Ovary (tissue), 9 donors: Measurements from ENCODE around the gene FIGNL2. TPM values are rescaled to one million over a fixed set of nuclear protein-coding genes. Genes with fewer than 3 reads are reported as not detected.

Source experiments
- DNase-seq, 5 donors: peaks; one replicate each; pipeline ENCODE4 v3.0.0-alpha.2; 2019 to 2020
- H3K27ac ChIP-seq, 2 donors: fragments of 200-600 bp; one replicate each; pipeline versions ENCODE4 v1.5.1 to v1.8.0; 2019 to 2022
- H3K27me3 ChIP-seq: fragments of 200-600 bp; one replicate; pipeline ENCODE4 v1.8.0; 2022
- H3K36me3 ChIP-seq: fragments of 200-600 bp; sonication (generic); one replicate; pipeline ENCODE4 v1.5.1; 2019
- H3K4me1 ChIP-seq: one replicate; pipeline ENCODE4 v1.8.1; 2013; ENCODE audit warnings: mild to moderate bottlenecking, moderate library complexity; ENCODE audit not compliant: insufficient read depth
- H3K4me3 ChIP-seq: fragments of 200-600 bp; sonication (generic); one replicate; pipeline ENCODE4 v1.5.1; 2017
- H3K9me3 ChIP-seq, 2 donors: fragments of 200-600 bp in 1 of 2; sonication (generic) in 1 of 2; one replicate each; pipeline versions ENCODE4 v1.5.1 to v1.8.1; 2013 to 2019; ENCODE audit warnings: mild to moderate bottlenecking in 1 of 2, moderate library complexity in 1 of 2
- CTCF ChIP-seq, 3 donors: fragments of 450-650 bp in 2 of 3; fragments of 200-600 bp in 1 of 3; IDR thresholded peaks; one replicate each; pipeline versions ENCODE4 v1.5.1 to v1.8.0; 2016 to 2022; ENCODE audit warnings: antibody characterized with exemption in 3 of 3, mild to moderate bottlenecking in 1 of 3
- EP300 ChIP-seq: sonication (generic); formaldehyde crosslinking; IDR thresholded peaks from one replicate; pipeline ENCODE4 v1.6.1; 2017; ENCODE audit warnings: antibody characterized with exemption
- POLR2A ChIP-seq: fragments of 450-650 bp; IDR thresholded peaks from one replicate; pipeline ENCODE4 v1.6.1; 2017; ENCODE audit warnings: antibody characterized with exemption, mild to moderate bottlenecking, moderate library complexity
- WGBS, 3 donors: extraction: QIAGEN DNeasy Blood & Tissue Kit in 1 of 3; methylation state at CpG; one replicate each; pipeline versions ENCODE4 v1.1.5 to v1.1.7; 2013 to 2017; 5-methylcytosine and 5-hydroxymethylcytosine counted together
- intact Hi-C, 4 donors: fragments of 100-400 bp; cut with DNase I; formaldehyde crosslinking; loops; one replicate each; pipeline versions ENCODE4 v1.11.0 to v1.15.1; 2022 to 2023
- polyA plus RNA-seq, 2 donors: library from polyadenylated mRNA; stranded (reverse); fragments of 200-250 nt in 1 of 2; fragments of 350-450 nt in 1 of 2; fragmentation: Illumina TruSeq in 1 of 2; extraction: RNeasy Lipid Tissue Mini Kit (QIAGEN cat#74804) in 1 of 2; gene quantifications; one replicate each; pipeline ENCODE4 v1.2.3, GENCODE V29; 2013 to 2014
- total RNA-seq, 7 donors: library from RNA; depleted of rRNA in 2 of 7; stranded (reverse); fragments of >200 nt in 2 of 7; fragmentation: NEBNext Ultra II Directional in 3 of 7; extraction: Animal tissue kit (Norgen Biotek cat#: 25700) in 3 of 7; gene quantifications; one replicate each; pipeline versions ENCODE4 v1.1.0 to v1.2.4, GENCODE V29; 2016 to 2023
- donor health status: DM: no; HTN: no; CAD: no; lungs with moderate emphysema.
- donor health status: DM: no; HTN: no; CAD: no.
- donor health status: Bipolar disorder and iron deficiency.
- donor health status: DM: yes; HTN: yes; CAD: no.
- donor health status: DM: no; HTN: no; CAD: no.
- donor health status: DM: yes; HTN: yes; CAD: no.

Gene FIGNL2
- total and polyA plus RNA-seq, 9 donors: 0.11 to 0.50 (median 0.22) TPM

GRCh38 chr12:51822956-51823355 lies 25.6 kb downstream of the FIGNL2 start:
- intact Hi-C loops: no loop called here
- Histone ChIP-seq H3K9me3 (no peaks in the 10 kb centered on the region), H3K36me3 (no peaks in the 10 kb centered on the region), H3K27ac (no peak overlapping the region), H3K27me3 (no peaks in the 10 kb centered on the region), H3K4me1 (no peaks in the 10 kb centered on the region), H3K4me3 (no peak overlapping the region)
- DNase-seq: no peak
- 90 to 96% (median 93%) methylated on average over 4 of the region's 4 CpGs for WGBS, 3 donors
- TF ChIP-seq EP300 (no peak), CTCF (IDR thresholded peaks at IDR 0.05) (no peak), POLR2A (no peak)

- H3K27ac ChIP-seq: no peak overlapping the region
- TF ChIP-seq EP300 (no peak), CTCF (IDR thresholded peaks at IDR 0.05) (no peak), POLR2A (no peak)
- no peaks in the 10 kb centered on the region for H3K4me1 ChIP-seq
- intact Hi-C loops: no loop called here
- no peaks in the 10 kb centered on the region for H3K36me3 ChIP-seq
- WGBS, 3 donors: 87 to 94% (median 87%) methylated on average over 16 of the region's 16 CpGs
- H3K9me3 ChIP-seq: no peaks in the 10 kb centered on the region
- no peak overlapping the region for H3K4me3 ChIP-seq
- no peak for DNase-seq
- H3K27me3 ChIP-seq: no peaks in the 10 kb centered on the region
These were observed 26.3 kb downstream of the FIGNL2 start for GRCh38 chr12:51822261-51822616.

- Histone ChIP-seq H3K4me1 (no peaks in the 10 kb centered on the region), H3K27ac (no peak overlapping the region), H3K9me3 (no peaks in the 10 kb centered on the region), H3K4me3 (peak overlapping the region; percentile 36), H3K27me3 (no peaks in the 10 kb centered on the region), H3K36me3 (no peaks in the 10 kb centered on the region)
- no peak for DNase-seq
- TF ChIP-seq POLR2A (no peak), EP300 (no peak), CTCF (IDR thresholded peaks at IDR 0.05) (no peak)
- intact Hi-C loops: no loop called here
- 15 to 32% (median 19%) methylated on average over 42 to 101 of the region's 101 CpGs for WGBS, 3 donors
These were observed 26.9 kb downstream of the FIGNL2 start for GRCh38 chr12:51821440-51822260.

GRCh38 chr12:51820526-51821439 lies 27.7 kb downstream of the FIGNL2 start:
- Histone ChIP-seq H3K4me3 (peak overlapping the region; percentile 36), H3K4me1 (no peaks in the 10 kb centered on the region), H3K27ac (no peak overlapping the region), H3K9me3 (no peaks in the 10 kb centered on the region), H3K36me3 (no peaks in the 10 kb centered on the region), H3K27me3 (no peaks in the 10 kb centered on the region)
- 2 to 12% (median 2%) methylated on average over 18 to 113 of the region's 113 CpGs for WGBS, 3 donors
- TF ChIP-seq EP300 (no peak), POLR2A (no peak), CTCF (IDR thresholded peaks at IDR 0.05) (peak in 1 of 3 donors; percentile 23)
- peak in 3 of 5 donors; percentile 23 to 54 (median 52) for DNase-seq
- intact Hi-C loops: no loop called here
